Endothelial cell of umbilical vein (primary cell): Measurements from ENCODE around the gene SYN1. TPM values are rescaled to one million over a fixed set of nuclear protein-coding genes. Genes with fewer than 3 reads are reported as not detected.

Source experiments
- BruUV-seq: library from RNA; stranded (reverse); fragments of 400-500 nt; replicated peaks from 2 replicates; lab custom pipeline; 2021; lab: Mats Ljungman, UMichigan
- CTCF ChIA-PET: fragments of 300-600, 350-600 bp; sonication (Branson Sonifier 250); formaldehyde crosslinking; loops from one replicate; lab custom pipeline; 2021; ENCODE audit warnings: antibody characterized with exemption, inconsistent platforms; lab: Charles Lee
- POLR2A ChIA-PET: fragments of 300-600, 350-600 bp; sonication (Branson Sonifier 250); formaldehyde crosslinking; loops from one replicate; lab custom pipeline; 2021; ENCODE audit warnings: antibody characterized with exemption, inconsistent platforms; lab: Charles Lee
- DNase-seq: peaks from one replicate; pipeline ENCODE4 v3.0.0-alpha.2; 2011; ENCODE audit warnings: low read depth, low spot score
- FAIRE-seq: peaks from 2 replicates; lab custom pipeline; 2011; peaks lifted over from hg19 to GRCh38; lab: Jason Lieb, UNC
- H2AFZ ChIP-seq: 2 replicates; pipeline ENCODE4 v1.6.0; 2012; ENCODE audit warnings: low read depth, low read length, control low read depth, inconsistent platforms
- H3K27ac ChIP-seq: 2 replicates; pipeline ENCODE4 v1.5.1; 2011; ENCODE audit warnings: low read depth, mild to moderate bottlenecking, control low read depth, low read length, moderate library complexity; ENCODE audit not compliant: insufficient read depth
- H3K27me3 ChIP-seq, 2 experiments: 2 replicates each; pipeline versions ENCODE4 v1.6.0 to v1.6.1; 2011; ENCODE audit warnings: low read length in 2 of 2, mixed read lengths in 1 of 2; ENCODE audit not compliant: control insufficient read depth in 2 of 2, insufficient read depth in 2 of 2
- H3K36me3 ChIP-seq, 2 experiments: 2 replicates in 1 of 2; 3 replicates in 1 of 2; pipeline ENCODE4 v1.5.1; 2011; ENCODE audit warnings: low read length in 2 of 2, mild to moderate bottlenecking in 1 of 2, moderate library complexity in 1 of 2; ENCODE audit not compliant: control insufficient read depth in 2 of 2, insufficient read depth in 2 of 2; ENCODE audit errors: extremely low read depth in 1 of 2
- H3K4me1 ChIP-seq: 3 replicates; pipeline ENCODE4 v1.5.1; 2011; ENCODE audit warnings: mild to moderate bottlenecking, low read length; ENCODE audit not compliant: control insufficient read depth, insufficient read depth; ENCODE audit errors: extremely low read depth
- H3K4me2 ChIP-seq: 2 replicates; pipeline ENCODE4 v1.6.1; 2011; ENCODE audit warnings: low read length, control low read depth, mixed read lengths; ENCODE audit not compliant: insufficient read depth
- H3K4me3 ChIP-seq, 3 experiments: fragments of 200-600 bp in 1 of 3; sonication (generic), shearing (Covaris generic) in 1 of 3; replicated peaks in 1 of 3; 2 replicates each; pipeline ENCODE4 v1.5.1; 2011 to 2016; ENCODE audit warnings: control low read depth in 3 of 3, low read length in 3 of 3, mild to moderate bottlenecking in 2 of 3, inconsistent platforms in 1 of 3, low read depth in 1 of 3, moderate library complexity in 1 of 3; ENCODE audit not compliant: insufficient read depth in 1 of 3
- H3K79me2 ChIP-seq: 2 replicates; pipeline ENCODE4 v1.6.0; 2012; ENCODE audit warnings: low read length, inconsistent platforms; ENCODE audit not compliant: control insufficient read depth, insufficient read depth
- H3K9ac ChIP-seq: replicated peaks from 2 replicates; pipeline ENCODE3; 2011; ENCODE audit warnings: low read length, control low read depth; ENCODE audit not compliant: insufficient read depth; ENCODE audit errors: extremely low read depth
- H3K9me1 ChIP-seq: replicated peaks from 3 replicates; pipeline ENCODE4 v1.6.0; 2011; ENCODE audit warnings: mild to moderate bottlenecking, low read length; ENCODE audit not compliant: control insufficient read depth, insufficient read depth; ENCODE audit errors: extremely low read depth
- H3K9me3 ChIP-seq: replicated peaks from 2 replicates; pipeline ENCODE4 v1.5.1; 2012; ENCODE audit warnings: low read length, inconsistent platforms; ENCODE audit not compliant: control insufficient read depth, insufficient read depth
- H4K20me1 ChIP-seq: replicated peaks from 2 replicates; pipeline ENCODE3; 2011; ENCODE audit warnings: mild to moderate bottlenecking, low read length; ENCODE audit not compliant: control insufficient read depth, insufficient read depth; ENCODE audit errors: extremely low read depth
- CTCF ChIP-seq, 2 donors: IDR thresholded peaks; 1 replicate in 1 of 2; 2 replicates in 1 of 2; pipeline ENCODE4 v1.5.1; 2011; ENCODE audit warnings: low read length in 2 of 2, mild to moderate bottlenecking in 2 of 2, moderate library complexity in 2 of 2, control low read depth in 1 of 2, inconsistent platforms in 1 of 2, low read depth in 1 of 2; ENCODE audit not compliant: insufficient read depth in 1 of 2; ENCODE audit errors: extremely low read depth in 1 of 2
- EZH2 ChIP-seq: IDR thresholded peaks from 2 replicates; pipeline ENCODE4 v1.6.1; 2012; ENCODE audit warnings: borderline replicate concordance, low read depth, mild to moderate bottlenecking, moderate library complexity, low read length, inconsistent platforms; ENCODE audit not compliant: severe bottlenecking
- FOS ChIP-seq: IDR thresholded peaks from 2 replicates; pipeline ENCODE4 v1.6.1; 2011; ENCODE audit warnings: mild to moderate bottlenecking, low read length, moderate library complexity, borderline replicate concordance; ENCODE audit not compliant: insufficient read depth
- GATA2 ChIP-seq: IDR thresholded peaks from 2 replicates; pipeline ENCODE4 v1.7.0; 2011; ENCODE audit warnings: low read depth, mild to moderate bottlenecking, moderate library complexity, mixed read lengths, low read length; ENCODE audit not compliant: insufficient read length, insufficient read depth
- JUN ChIP-seq: IDR thresholded peaks from 2 replicates; pipeline ENCODE4 v1.6.1; 2011; ENCODE audit warnings: borderline replicate concordance, low read depth; ENCODE audit not compliant: insufficient read length, insufficient read depth
- MAX ChIP-seq: IDR thresholded peaks from 2 replicates; pipeline ENCODE4 v1.6.1; 2011; ENCODE audit not compliant: insufficient read depth, insufficient read length
- MYC ChIP-seq: IDR thresholded peaks from one replicate; pipeline ENCODE4 v1.6.1; 2011; ENCODE audit warnings: mild to moderate bottlenecking, low read depth, low read length
- POLR2A ChIP-seq: IDR thresholded peaks from 2 replicates; pipeline ENCODE4 v1.6.1; 2012; ENCODE audit warnings: low read depth, mild to moderate bottlenecking, control low read depth, low read length
- POLR2AphosphoS5 ChIP-seq: IDR thresholded peaks from 2 replicates; pipeline ENCODE4 v1.6.1; 2012; ENCODE audit warnings: low read depth, mild to moderate bottlenecking, control low read depth, low read length, moderate library complexity; ENCODE audit not compliant: insufficient read depth
- dilution Hi-C: fragments of 300-500 bp; cut with MboI; formaldehyde crosslinking; loops from one replicate; pipeline ENCODE4 v1.15.0; 2019; ENCODE audit warnings: low sequenced_read_pairs; ENCODE audit not compliant: extremely low pct_ligation_motif_present
- intact Hi-C: fragments of 100-400 bp; cut with micrococcal nuclease; formaldehyde crosslinking; loops from one replicate; pipeline ENCODE4 v1.10.0; 2022
- polyA plus RNA-seq, 4 experiments: library from polyadenylated mRNA; depleted of rRNA in 3 of 4; stranded (reverse) in 3 of 4; unstranded in 1 of 4; fragments of >200 nt; gene quantifications; 2 replicates each; pipeline versions ENCODE4 v1.2.1 to v1.2.3, GENCODE V29; 2011 to 2012; ENCODE audit warnings: missing spikeins in 1 of 4
- total RNA-seq: library from RNA; stranded (reverse); gene quantifications from 2 replicates; pipeline ENCODE4 v1.2.3, GENCODE V29; 2021

The SYN1 gene
- total and polyA plus RNA-seq, 2 donors (not counting 3 experiments of a cell fraction or from before 2014, with no cell fraction given) = not detected

- peak; percentile 92 for DNase-seq
- intact Hi-C loops = loop anchor here (2.0 kb wide), 1 partner anchor 15 kb away; no protein-coding TSS in a partner anchor
- Histone ChIP-seq H3K4me1 (peaks cover 3% of the 10 kb centered on the region), H3K36me3 (no peaks in the 10 kb centered on the region), H3K4me3 (peak overlapping the region; percentile 22 to 57 (median 35)), H3K27ac (peak overlapping the region; percentile 57), H3K9me1 (no peaks in the 10 kb centered on the region), H2AFZ (peak overlapping the region; percentile 84), H3K79me2 (no peaks in the 10 kb centered on the region), H3K4me2 (peak overlapping the region; percentile 27), H3K9me3 (no peaks in the 10 kb centered on the region), H3K9ac (peak overlapping the region; percentile 71), H4K20me1 (no peaks in the 10 kb centered on the region), H3K27me3 (no peaks in the 10 kb centered on the region)
- dilution Hi-C loops = no loop called here
- TF ChIP-seq CTCF (IDR thresholded peaks at IDR 0.05; ENCODE audit: extremely low read depth in 1 of 2, insufficient read depth in 1 of 2, low read depth in 1 of 2, low read length in 2 of 2) = no peak
- TF ChIP-seq POLR2A = peak; percentile 46
- peak; percentile 100 for FAIRE-seq
- ChIA-PET CTCF (interaction anchor here (0.8 to 2.1 kb wide), 3 partner anchors 13 to 32 kb away, joined by 3 to 12 read pairs (median 4); no protein-coding TSS in a partner anchor), POLR2A (interaction anchor here (0.8 kb wide), 1 partner anchor 94 kb away, joined by 3 read pairs; the partner anchor contains the start of gene ELK1)
- BruUV-seq = no TSS peak
Measured at GRCh38 chrX:47556045-47556623, 63.5 kb downstream of the SYN1 start.

- no peak for TF ChIP-seq MYC
- no peak for TF ChIP-seq JUN
- no peak for TF ChIP-seq FOS
- no peak for TF ChIP-seq POLR2AphosphoS5
- TF ChIP-seq MAX = no peak
- no peak for TF ChIP-seq EZH2
- no peak for TF ChIP-seq POLR2A
- no peak for TF ChIP-seq GATA2
- TF ChIP-seq CTCF (IDR thresholded peaks at IDR 0.05; ENCODE audit: extremely low read depth in 1 of 2, insufficient read depth in 1 of 2, low read depth in 1 of 2, low read length in 2 of 2) = no peak
- intact Hi-C loops = no loop called here
- dilution Hi-C loops = no loop called here
- no peak for DNase-seq
- CTCF ChIA-PET = interaction anchor here (0.7 kb wide), 1 partner anchor 101 kb away, joined by 4 read pairs; no protein-coding TSS in a partner anchor
- no peak overlapping the region for H3K27ac ChIP-seq
- no peaks in the 10 kb centered on the region for H3K79me2 ChIP-seq
- POLR2A ChIA-PET = no interaction called here
- no peak overlapping the region for H3K4me2 ChIP-seq
- no peaks in the 10 kb centered on the region for H3K9me3 ChIP-seq
- peaks cover 4% of the 10 kb centered on the region for H3K4me1 ChIP-seq
- no peaks in the 10 kb centered on the region for H3K27me3 ChIP-seq
- no peaks in the 10 kb centered on the region for H4K20me1 ChIP-seq
- H3K36me3 ChIP-seq = no peaks in the 10 kb centered on the region
- no peak for FAIRE-seq
- no peak overlapping the region for H3K9ac ChIP-seq
- BruUV-seq = no TSS peak
- H2AFZ ChIP-seq = no peak overlapping the region
- no peak overlapping the region for H3K4me3 ChIP-seq
- H3K9me1 ChIP-seq = no peaks in the 10 kb centered on the region
Measured at GRCh38 chrX:47543496-47543895, 76.2 kb downstream of the SYN1 start.
